IgD-negative memory B cell (primary cell): Measurements from ENCODE around the gene CD2. TPM values are rescaled to one million over a fixed set of nuclear protein-coding genes. Genes with fewer than 3 reads are reported as not detected.

Source experiments
- H3K27ac Mint-ChIP-seq, 3 donors: one replicate each; pipeline ENCODE4 v1.8.0; 2020 to 2022; ENCODE audit warnings: mild to moderate bottlenecking in 3 of 3, mixed read lengths in 3 of 3, moderate library complexity in 1 of 3
- H3K27me3 Mint-ChIP-seq: one replicate; pipeline ENCODE4 v1.8.0; 2021; ENCODE audit warnings: mixed read lengths
- H3K36me3 Mint-ChIP-seq: one replicate; pipeline ENCODE4 v1.8.0; 2020; ENCODE audit warnings: mild to moderate bottlenecking, mixed read lengths
- H3K4me1 Mint-ChIP-seq, 3 donors: one replicate each; pipeline ENCODE4 v1.8.0; 2020 to 2022; ENCODE audit warnings: mixed read lengths in 3 of 3, mild to moderate bottlenecking in 1 of 3
- H3K4me3 Mint-ChIP-seq, 4 donors: one replicate each; pipeline ENCODE4 v1.8.0; 2020 to 2022; ENCODE audit warnings: mild to moderate bottlenecking in 4 of 4, mixed read lengths in 4 of 4, moderate library complexity in 3 of 4
- H3K9me3 Mint-ChIP-seq, 3 donors: one replicate each; pipeline ENCODE4 v1.8.0; 2020 to 2021; ENCODE audit warnings: mixed read lengths in 3 of 3, mild to moderate bottlenecking in 1 of 3
- polyA plus RNA-seq: library from polyadenylated mRNA; unstranded; fragments of 300-500 nt; fragmentation: Illumina TruSeq; gene quantifications from one replicate; pipeline ENCODE4 v1.2.3, GENCODE V29; 2021

The CD2 gene
- polyA plus RNA-seq, 1 donor from 2014 or later = 6.6 TPM

DNA sequence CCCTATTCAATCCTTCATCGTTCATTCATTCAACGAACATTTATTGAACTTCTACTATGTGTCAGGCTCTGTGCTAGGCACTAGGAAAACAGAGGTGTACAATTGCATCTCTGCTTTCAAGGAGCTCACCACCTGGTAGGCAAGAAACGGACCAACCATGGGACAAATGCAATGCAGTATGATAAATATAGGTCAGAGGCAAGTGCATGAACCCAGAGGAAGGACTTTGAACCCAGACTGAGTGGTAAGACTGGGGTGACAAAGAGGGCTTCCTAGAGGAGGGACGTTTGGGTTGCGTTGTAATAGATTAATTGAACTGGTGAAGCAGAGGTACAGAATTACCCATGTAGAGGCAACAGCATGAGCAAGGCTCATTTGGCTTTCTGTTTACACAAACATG, 16.4 kb downstream of the CD2 start:
- Mint-ChIP-seq H3K27ac (no peak overlapping the region), H3K9me3 (peaks cover 0 to 4% (median 2%) of the 10 kb centered on the region in 3 donors), H3K4me1 (peaks cover 8 to 24% (median 14%) of the 10 kb centered on the region in 3 donors), H3K4me3 (peak overlapping the region in 1 of 4 donors; percentile 23), H3K27me3 (peaks cover 2% of the 10 kb centered on the region), H3K36me3 (peaks cover 4% of the 10 kb centered on the region)

DNA sequence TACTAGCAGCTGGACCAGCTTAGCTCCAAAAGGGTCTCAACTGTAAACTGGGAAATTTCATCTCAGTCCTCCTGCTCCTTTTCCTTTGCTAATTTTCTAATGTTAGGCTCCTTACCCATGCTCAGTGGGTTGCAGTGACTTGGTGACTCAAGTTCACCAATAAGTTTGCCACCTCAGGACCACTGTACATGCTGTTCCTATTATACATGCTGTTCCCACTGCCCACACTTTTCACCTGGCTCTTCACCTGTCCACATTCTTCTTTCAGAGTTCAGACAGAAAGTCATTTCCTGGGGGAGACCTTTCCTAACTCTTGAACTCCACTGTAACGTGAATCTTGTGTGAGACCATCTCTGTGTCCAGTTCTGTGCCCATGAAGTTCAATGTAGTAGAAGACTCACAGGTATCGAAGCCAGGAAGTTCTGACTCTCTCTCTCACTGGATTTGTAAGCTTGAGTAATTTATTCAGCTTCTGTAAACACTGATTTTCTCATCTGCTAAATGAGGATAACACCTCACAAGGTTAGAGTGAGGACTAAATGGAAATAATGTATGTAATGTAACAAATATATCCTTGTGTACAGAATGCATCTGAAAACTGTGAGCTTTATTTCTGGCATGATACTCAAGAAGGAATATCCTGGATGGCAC, 17.9 kb downstream of the CD2 start:
- H3K27ac Mint-ChIP-seq = no peak overlapping the region
- H3K4me3 Mint-ChIP-seq = no peak overlapping the region

DNA sequence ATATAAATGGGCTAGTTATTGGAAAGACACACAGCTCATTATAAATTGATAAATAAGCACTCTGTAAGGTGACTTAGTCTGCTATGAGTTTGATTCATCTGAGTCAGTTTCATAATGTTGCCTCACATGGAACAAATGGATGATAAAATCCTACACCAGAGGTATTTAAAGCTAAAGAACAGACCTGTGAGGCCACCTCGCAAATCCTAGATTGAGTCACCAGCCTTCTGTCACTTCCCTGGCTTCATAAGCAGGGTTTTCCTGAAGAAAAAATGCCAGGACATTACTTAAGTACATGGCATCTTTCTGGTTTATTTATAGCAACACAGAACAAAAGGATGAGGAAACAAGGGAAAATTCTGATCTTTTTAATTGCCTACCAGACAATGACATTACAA, 18.4 kb downstream of the CD2 start:
- no peak overlapping the region for H3K27ac Mint-ChIP-seq
- peaks cover 8 to 24% (median 14%) of the 10 kb centered on the region in 3 donors for H3K4me1 Mint-ChIP-seq
- no peak overlapping the region for H3K4me3 Mint-ChIP-seq
- H3K36me3 Mint-ChIP-seq = peaks cover 3% of the 10 kb centered on the region
- peaks cover 0 to 7% (median 2%) of the 10 kb centered on the region in 3 donors for H3K9me3 Mint-ChIP-seq
- H3K27me3 Mint-ChIP-seq = peaks cover 2% of the 10 kb centered on the region

More for the DNA sequence above, 17.9 kb downstream of the CD2 start:
- H3K9me3 Mint-ChIP-seq = peaks cover 0 to 5% (median 2%) of the 10 kb centered on the region in 3 donors
- H3K36me3 Mint-ChIP-seq = peaks cover 3% of the 10 kb centered on the region
- H3K27me3 Mint-ChIP-seq = peaks cover 2% of the 10 kb centered on the region
- peaks cover 8 to 24% (median 14%) of the 10 kb centered on the region in 3 donors for H3K4me1 Mint-ChIP-seq

DNA sequence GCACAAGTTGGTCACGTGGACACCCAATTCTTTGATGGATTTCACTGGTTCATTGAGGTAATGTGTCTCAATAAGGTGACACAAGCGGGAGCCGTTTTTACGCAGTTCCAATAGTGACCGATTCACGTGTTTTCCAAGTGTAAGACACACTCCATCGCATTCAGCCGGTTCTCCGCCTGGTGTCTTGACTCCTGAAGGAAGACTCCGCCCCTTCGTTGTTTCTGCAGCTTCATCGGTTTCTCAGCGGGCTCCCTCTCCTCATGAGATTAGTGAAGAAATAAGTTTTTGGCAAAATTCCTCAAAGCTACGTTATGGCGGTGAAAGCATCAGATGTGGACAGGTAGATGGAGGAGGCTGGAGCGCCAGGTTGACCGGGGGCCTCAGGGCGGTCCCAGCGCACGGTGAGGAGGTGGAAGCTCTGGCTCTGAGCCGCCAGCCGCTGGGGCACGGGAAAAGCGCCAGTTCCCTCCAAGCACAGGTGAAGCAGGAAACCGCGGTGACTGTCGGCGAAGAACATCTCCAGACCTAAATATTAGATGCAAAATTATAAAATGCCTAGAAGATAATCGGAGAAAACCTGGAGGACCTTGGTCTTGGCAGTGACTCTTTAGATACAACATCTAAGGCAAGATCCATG, 21.0 kb downstream of the CD2 start:
- Mint-ChIP-seq H3K4me1 (peaks cover 0 to 7% (median 0%) of the 10 kb centered on the region in 3 donors), H3K27ac (no peak overlapping the region), H3K36me3 (no peaks in the 10 kb centered on the region), H3K27me3 (peaks cover 5% of the 10 kb centered on the region), H3K9me3 (peaks cover 0 to 7% (median 2%) of the 10 kb centered on the region in 3 donors), H3K4me3 (no peak overlapping the region)

DNA sequence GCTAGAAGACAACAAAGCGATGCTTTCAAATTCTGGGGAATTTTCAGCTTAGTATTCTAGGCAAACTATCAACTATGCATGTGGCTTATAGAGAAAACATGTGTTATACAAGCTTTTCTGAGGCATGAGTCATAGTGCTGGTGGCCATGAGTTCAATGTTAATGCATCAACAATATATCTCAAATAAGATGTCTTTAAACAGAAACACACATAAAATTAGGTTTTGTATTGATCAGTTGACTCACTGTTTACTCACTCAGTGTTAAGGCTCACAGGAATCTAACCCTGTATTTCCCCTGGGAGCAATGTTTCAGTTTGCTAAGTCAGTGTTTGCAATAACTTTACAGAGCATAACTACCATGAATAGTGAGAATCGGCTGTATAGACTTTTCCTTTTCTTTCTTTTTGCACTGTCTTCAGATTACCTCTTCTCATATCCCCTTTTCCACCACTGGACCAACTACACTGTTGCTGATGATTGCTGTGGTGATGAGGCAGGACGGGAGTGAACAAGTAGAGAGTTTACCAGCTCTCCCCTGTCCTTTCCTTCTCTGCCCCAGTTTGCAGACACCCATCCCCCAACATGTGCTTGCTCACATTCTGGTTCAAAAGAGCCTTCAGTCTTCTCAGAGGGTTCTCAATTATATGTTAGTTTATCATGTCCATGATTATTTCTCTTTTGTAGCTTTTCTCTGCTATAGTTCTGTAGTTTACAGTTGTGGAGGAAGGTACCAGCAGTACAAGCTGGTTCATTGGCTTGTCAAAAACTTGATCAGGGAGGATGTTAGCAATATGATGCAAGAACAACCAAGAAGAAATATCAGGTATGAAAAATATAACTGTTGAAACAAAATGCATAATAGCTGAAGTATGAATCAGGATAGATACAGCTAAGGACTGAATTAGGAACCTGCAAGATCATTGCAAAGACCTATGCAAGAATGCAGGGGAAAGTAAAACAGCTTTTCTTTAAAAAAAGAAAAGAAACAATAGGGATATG, 23.9 kb downstream of the CD2 start:
- H3K36me3 Mint-ChIP-seq = no peaks in the 10 kb centered on the region
- H3K4me3 Mint-ChIP-seq = no peak overlapping the region
- peaks cover 0 to 7% (median 4%) of the 10 kb centered on the region in 3 donors for H3K9me3 Mint-ChIP-seq
- H3K4me1 Mint-ChIP-seq = no peaks in the 10 kb centered on the region
- no peak overlapping the region for H3K27ac Mint-ChIP-seq
- H3K27me3 Mint-ChIP-seq = peaks cover 11% of the 10 kb centered on the region

DNA sequence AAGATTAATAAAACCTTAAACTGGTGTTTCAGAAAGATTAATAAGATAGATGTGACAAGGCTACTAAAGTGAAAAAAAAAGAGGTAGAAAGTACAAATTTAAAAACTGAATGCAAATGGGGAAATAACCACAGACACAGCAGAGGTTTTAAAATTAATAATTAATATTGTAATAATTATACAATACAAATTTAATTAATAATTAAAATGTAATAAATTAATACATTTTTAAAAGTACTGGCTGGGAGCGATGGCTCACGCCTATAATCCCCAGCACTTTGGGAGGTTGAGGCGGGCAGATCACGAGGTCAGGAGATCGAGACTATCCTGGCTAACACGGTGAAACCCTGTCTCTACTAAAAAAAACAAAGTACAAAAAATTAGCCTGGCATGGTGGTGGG, 26.8 kb downstream of the CD2 start:
- peaks cover 9% of the 10 kb centered on the region for H3K27me3 Mint-ChIP-seq
- no peak overlapping the region for H3K27ac Mint-ChIP-seq
- no peaks in the 10 kb centered on the region for H3K4me1 Mint-ChIP-seq
- H3K9me3 Mint-ChIP-seq = peaks cover 3 to 5% (median 4%) of the 10 kb centered on the region in 3 donors
- H3K36me3 Mint-ChIP-seq = no peaks in the 10 kb centered on the region
- no peak overlapping the region for H3K4me3 Mint-ChIP-seq

DNA sequence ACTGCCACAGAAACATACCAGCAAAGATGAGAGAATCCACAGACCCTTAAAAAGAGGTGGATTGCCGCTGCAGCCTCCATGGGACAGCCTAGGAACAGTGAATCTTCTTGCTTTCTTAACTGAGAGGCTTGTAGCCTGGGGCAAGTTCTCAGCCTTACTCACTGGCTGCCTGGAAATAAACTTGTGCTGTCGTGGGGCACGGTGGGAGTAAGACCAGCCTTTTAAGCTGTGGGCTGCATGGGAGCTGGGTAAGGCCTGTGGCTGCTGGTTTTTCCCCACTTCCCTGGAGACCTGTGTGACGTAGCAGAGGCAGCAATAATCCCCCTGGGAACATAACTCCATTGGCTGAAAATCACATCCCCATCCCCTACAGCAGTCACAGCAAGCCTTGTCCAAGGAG, 30.8 kb downstream of the CD2 start:
- Mint-ChIP-seq H3K4me3 (no peak overlapping the region), H3K4me1 (peaks cover 0 to 1% (median 0%) of the 10 kb centered on the region in 3 donors), H3K36me3 (no peaks in the 10 kb centered on the region), H3K27ac (no peak overlapping the region), H3K9me3 (peaks cover 0 to 10% (median 10%) of the 10 kb centered on the region in 3 donors), H3K27me3 (peaks cover 7% of the 10 kb centered on the region)

DNA sequence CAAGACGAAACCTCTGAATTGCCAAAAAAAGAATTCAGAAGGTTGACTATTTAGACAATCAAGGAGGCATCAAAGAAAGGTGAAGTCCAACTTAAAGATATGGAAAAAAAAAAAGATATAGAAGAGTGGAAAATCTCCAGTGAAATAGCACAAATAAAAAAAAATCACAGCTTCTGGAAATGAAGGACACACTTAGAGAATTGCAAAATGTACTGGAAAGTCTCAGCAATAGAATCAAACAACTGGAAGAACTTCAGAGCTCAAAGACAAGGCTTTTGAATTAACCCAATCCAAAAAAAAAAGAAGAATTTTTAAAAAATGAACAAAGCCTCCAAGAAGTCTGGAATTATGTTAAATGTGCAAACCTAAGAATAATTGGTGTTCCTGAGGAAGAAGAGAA, 31.8 kb downstream of the CD2 start:
- Mint-ChIP-seq H3K27ac (no peak overlapping the region), H3K4me1 (peaks cover 0 to 1% (median 0%) of the 10 kb centered on the region in 3 donors), H3K36me3 (no peaks in the 10 kb centered on the region), H3K9me3 (peaks cover 0 to 10% (median 8%) of the 10 kb centered on the region in 3 donors), H3K27me3 (peaks cover 9% of the 10 kb centered on the region), H3K4me3 (no peak overlapping the region)

DNA sequence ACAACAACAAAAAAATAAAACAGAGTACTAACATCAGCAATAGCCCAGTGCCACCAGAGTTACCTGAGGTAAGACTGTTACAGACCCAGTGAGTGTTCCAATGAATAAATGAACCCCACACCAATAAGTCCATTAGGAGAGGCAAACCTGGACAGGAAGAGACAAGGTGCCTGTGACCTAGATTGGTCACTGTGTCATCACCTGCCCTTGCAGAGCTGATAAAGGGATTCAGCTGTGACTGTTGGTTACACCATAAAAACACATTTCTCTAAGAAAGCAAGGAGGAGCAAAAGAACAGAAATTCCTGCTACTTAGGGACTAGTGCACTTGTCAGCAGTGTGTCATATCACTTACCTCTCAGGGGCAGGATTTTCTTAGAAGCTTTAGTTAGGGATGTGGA, 37.5 kb downstream of the CD2 start:
- Mint-ChIP-seq H3K4me1 (peaks cover 5 to 8% (median 5%) of the 10 kb centered on the region in 3 donors), H3K27me3 (peaks cover 3% of the 10 kb centered on the region), H3K4me3 (no peak overlapping the region)

DNA sequence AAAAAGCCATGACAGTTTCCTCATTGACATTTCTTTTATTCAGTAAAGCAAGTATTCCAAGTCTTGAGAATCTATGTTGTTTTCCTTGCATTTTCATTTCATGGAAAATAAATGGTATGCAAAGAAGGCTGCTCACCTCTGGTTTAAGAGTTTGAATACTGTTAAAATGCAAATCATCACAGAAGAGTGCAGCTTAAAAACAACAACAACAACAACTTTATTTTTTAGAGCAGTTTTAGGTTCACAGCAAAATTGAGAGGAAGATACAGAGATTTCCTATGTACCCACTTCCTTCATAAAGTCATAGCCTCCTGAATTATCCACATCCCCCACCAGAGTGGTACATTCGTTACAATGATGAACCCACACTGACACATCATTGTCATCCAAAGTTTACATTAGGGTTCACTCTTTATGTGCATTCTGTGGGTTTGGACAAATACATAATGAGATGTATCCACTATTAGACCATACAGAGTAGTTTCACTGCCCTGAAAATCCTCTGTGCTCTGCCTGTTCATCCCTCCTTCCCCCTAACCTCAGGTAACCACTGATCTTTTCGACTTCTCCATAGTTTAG, 39.2 kb downstream of the CD2 start:
- Mint-ChIP-seq H3K36me3 (no peaks in the 10 kb centered on the region), H3K4me1 (peaks cover 5 to 8% (median 5%) of the 10 kb centered on the region in 3 donors), H3K27me3 (peaks cover 3% of the 10 kb centered on the region), H3K4me3 (no peak overlapping the region), H3K9me3 (peaks cover 0 to 1% (median 0%) of the 10 kb centered on the region in 3 donors), H3K27ac (no peak overlapping the region)

More for the DNA sequence above, 37.5 kb downstream of the CD2 start:
- H3K36me3 Mint-ChIP-seq = no peaks in the 10 kb centered on the region
- no peak overlapping the region for H3K27ac Mint-ChIP-seq
- peaks cover 0 to 2% (median 0%) of the 10 kb centered on the region in 3 donors for H3K9me3 Mint-ChIP-seq

DNA sequence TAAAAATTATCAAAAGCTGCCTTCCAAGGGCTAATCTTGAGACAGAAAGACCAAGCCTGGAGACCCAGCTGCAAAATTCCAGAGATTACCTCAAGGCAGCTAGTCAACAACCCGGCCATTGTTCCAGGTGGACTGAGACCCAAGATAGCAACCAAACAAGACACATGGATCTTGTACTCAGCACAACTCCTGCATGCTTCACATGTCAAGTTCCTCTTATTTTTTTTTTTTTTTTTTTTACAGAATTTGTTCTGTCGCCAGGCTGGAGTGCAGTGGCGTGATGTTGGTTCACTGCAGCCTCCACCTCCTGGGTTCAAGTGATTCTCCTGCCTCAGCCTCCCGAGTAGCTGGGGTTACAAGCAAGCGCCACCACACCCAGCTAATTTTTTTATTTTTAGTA, 40.1 kb downstream of the CD2 start:
- Mint-ChIP-seq H3K27me3 (peaks cover 4% of the 10 kb centered on the region), H3K36me3 (no peaks in the 10 kb centered on the region), H3K9me3 (peaks cover 0 to 1% (median 0%) of the 10 kb centered on the region in 3 donors), H3K4me1 (peaks cover 5 to 8% (median 5%) of the 10 kb centered on the region in 3 donors), H3K4me3 (no peak overlapping the region), H3K27ac (peak overlapping the region in 1 of 3 donors; percentile 33)

DNA sequence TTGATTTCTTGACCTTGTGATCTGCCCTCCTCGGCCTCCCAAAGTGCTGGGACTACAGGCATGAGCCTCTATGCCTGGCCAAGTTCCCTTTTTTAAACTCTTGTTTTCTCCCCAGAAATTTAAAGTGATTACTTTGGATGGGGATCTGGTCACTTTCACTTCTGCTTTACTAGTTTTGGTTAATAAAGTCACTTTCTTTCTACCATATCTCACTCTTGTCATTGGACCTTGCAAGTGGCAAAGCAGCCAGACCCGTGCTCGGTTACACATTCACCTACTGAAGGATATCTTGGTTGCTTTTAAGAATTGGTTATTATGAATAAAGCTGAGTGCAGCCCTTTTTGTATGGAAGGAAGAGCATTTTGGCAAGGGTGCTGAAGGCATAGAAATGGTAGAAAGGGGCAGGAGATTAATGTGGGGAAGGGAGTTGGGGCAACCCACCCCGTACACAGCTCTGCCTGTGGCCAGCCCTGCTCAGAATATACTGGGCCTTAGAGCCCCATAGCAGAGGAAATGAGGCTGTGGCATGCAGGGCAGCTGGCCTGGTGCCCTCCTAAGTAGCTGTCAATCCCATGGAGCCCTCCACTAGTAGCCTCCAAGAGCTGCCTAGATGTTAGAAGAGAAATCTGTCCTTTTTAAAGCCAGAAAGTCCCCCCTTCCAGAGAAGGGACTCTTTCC, 40.7 kb downstream of the CD2 start:
- peak overlapping the region in 1 of 4 donors; percentile 29 for H3K4me3 Mint-ChIP-seq
- H3K27ac Mint-ChIP-seq = peak overlapping the region in 1 of 3 donors; percentile 33
- H3K27me3 Mint-ChIP-seq = peaks cover 6% of the 10 kb centered on the region
- H3K9me3 Mint-ChIP-seq = peaks cover 0 to 1% (median 0%) of the 10 kb centered on the region in 3 donors
- peaks cover 5 to 6% (median 5%) of the 10 kb centered on the region in 3 donors for H3K4me1 Mint-ChIP-seq
- no peaks in the 10 kb centered on the region for H3K36me3 Mint-ChIP-seq

DNA sequence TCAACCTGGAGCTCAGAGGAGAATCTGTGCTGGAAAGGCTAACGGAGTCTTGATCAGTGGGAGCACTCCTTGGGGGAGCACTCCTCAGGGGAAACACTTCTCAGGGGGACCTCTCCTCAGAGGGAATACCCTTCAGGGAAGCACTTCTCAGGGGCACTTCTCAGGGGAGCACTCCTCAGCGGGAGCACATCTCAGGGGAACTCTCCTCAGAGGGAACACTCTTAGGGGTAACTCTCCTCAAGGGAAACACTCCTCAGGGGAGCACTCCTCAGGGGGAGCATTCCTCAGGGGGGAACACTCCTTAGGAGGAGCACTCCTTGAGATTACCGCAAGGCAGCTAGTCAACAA, 41.2 kb downstream of the CD2 start:
- Mint-ChIP-seq H3K27me3 (peaks cover 5% of the 10 kb centered on the region), H3K36me3 (no peaks in the 10 kb centered on the region), H3K27ac (no peak overlapping the region), H3K9me3 (peaks cover 0 to 1% (median 0%) of the 10 kb centered on the region in 3 donors), H3K4me3 (no peak overlapping the region), H3K4me1 (peaks cover 5 to 6% (median 5%) of the 10 kb centered on the region in 3 donors)

DNA sequence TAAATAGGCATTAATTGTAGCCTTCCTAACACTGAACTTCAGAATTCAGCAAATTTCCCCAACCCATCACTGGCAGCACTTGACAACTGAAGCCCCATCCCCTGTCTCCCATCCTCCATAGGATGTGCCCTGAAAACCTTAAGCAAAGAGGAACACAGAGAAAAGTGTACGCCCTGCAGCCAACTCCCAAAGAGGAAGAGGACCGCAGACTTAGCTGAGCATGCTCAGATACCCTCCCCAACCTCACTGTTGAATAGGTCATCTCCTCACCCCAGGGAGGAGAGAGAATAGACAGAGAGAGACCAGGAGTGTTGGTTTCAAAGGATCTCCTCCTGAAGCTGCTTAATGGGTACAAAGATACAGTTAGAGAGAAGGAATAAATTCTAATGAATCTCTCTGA, 50.5 kb downstream of the CD2 start:
- Mint-ChIP-seq H3K27me3 (peaks cover 3% of the 10 kb centered on the region), H3K36me3 (no peaks in the 10 kb centered on the region), H3K9me3 (no peaks in the 10 kb centered on the region), H3K4me3 (no peak overlapping the region), H3K4me1 (peaks cover 0 to 3% (median 0%) of the 10 kb centered on the region in 3 donors), H3K27ac (no peak overlapping the region)
